RWPE1 (cell line): Measurements from ENCODE around the gene ANKRD40.

Source experiments
- CTCF ChIA-PET: fragments of 350-600 bp; sonication (Branson Sonifier 250); formaldehyde crosslinking; extraction: SDS; loops from one replicate; lab custom pipeline; 2021; lab: Yijun Ruan, JAX
- POLR2A ChIA-PET: fragments of 400-600 bp; formaldehyde crosslinking; extraction: SDS; loops from one replicate; lab custom pipeline; 2020; ENCODE audit warnings: antibody characterized with exemption; ENCODE audit not compliant: low non-redundant PET; lab: Yijun Ruan, JAX
- DNase-seq: peaks from one replicate; pipeline ENCODE4 v3.0.0; 2012; ENCODE audit warnings: low spot score
- H3K27ac ChIP-seq: fragments of 450-650 bp; 2 replicates; pipeline ENCODE4 v1.5.1; 2017
- TF ChIP-seq, protein P1 (sequence below): fragments of 450-650 bp; conservative IDR thresholded peaks from 2 replicates; pipeline ENCODE4 v1.5.1; 2017; ENCODE audit warnings: low read depth, mild to moderate bottlenecking

Gene ANKRD40

DNA sequence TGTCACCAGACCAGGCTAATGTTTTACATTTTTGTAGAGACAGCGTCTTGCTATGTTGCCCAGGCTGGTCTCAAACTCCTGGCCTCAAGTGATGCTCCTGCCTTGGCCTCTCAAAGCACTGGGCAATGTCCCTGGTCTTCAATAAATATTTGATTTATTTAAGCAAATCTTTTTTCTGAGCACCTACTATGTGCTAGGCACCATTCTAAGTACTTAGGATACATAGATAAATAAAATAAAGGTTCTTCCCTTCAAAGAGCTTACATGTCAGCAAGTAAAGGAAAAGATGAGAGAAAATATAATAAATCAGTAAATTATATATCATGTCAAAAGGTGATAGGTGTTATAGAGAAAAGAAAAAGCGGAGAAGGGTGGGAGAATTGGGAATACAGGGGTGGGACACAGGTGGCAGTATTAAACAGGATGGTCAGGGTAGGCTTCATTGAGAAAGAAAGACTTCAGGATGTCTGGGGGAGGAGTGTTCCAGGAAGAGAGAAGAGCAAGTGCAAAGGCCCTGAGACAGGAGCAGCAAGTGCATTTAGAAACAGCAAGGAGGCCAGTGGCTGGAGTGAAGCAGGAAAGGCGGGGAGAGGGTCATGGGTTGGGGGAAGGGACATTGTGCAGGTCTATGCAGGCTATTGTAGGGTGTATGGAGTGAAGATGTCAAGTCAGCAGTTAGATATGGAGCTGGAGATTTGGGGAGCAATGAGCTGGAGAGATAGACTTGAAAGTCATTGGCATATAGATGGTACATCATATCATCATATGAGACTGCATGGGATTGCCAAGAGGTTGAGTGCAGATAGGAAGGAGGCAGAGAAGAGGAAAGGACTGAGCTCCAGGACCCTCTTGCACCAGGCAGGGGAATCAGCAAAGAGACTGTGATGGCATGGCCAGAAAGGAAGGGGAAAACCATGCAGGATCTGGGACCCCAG lies 61.7 kb downstream of the ANKRD40 start:
- H3K27ac ChIP-seq, result peak overlapping the region; percentile 39; the same call in 1 of the 2 replicates
- DNase-seq, result no peak
- ChIA-PET CTCF (no interaction called here), POLR2A (no interaction called here)
- TF ChIP-seq, protein P1, sequence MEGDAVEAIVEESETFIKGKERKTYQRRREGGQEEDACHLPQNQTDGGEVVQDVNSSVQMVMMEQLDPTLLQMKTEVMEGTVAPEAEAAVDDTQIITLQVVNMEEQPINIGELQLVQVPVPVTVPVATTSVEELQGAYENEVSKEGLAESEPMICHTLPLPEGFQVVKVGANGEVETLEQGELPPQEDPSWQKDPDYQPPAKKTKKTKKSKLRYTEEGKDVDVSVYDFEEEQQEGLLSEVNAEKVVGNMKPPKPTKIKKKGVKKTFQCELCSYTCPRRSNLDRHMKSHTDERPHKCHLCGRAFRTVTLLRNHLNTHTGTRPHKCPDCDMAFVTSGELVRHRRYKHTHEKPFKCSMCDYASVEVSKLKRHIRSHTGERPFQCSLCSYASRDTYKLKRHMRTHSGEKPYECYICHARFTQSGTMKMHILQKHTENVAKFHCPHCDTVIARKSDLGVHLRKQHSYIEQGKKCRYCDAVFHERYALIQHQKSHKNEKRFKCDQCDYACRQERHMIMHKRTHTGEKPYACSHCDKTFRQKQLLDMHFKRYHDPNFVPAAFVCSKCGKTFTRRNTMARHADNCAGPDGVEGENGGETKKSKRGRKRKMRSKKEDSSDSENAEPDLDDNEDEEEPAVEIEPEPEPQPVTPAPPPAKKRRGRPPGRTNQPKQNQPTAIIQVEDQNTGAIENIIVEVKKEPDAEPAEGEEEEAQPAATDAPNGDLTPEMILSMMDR, result no peak
